Activated CD4-positive, alpha-beta memory T cell treated with anti-CD3 and anti-CD28 coated beads for 36 hours (primary cell): ENCODE data around the gene ERLIN1. TPM values are rescaled to one million over a fixed set of nuclear protein-coding genes. Genes with fewer than 3 reads are reported as not detected.

Source experiments
- CTCF ChIA-PET: fragments of 350-600 bp; sonication (Branson Sonifier 250); formaldehyde crosslinking; loops from one replicate; lab custom pipeline; 2021; ENCODE audit warnings: antibody characterized with exemption, inconsistent platforms; lab: Charles Lee
- POLR2A ChIA-PET: fragments of 350-600 bp; sonication (Branson Sonifier 250); formaldehyde crosslinking; loops from one replicate; lab custom pipeline; 2021; ENCODE audit warnings: antibody characterized with exemption; lab: Charles Lee
- DNase-seq: peaks from one replicate; pipeline ENCODE4 v3.0.0-alpha.2; 2020
- H3K27ac Mint-ChIP-seq: one replicate; pipeline ENCODE4 v1.8.0; 2021; ENCODE audit warnings: mixed read lengths
- H3K27me3 Mint-ChIP-seq: one replicate; pipeline ENCODE4 v1.8.0; 2021; ENCODE audit warnings: mixed read lengths
- H3K36me3 Mint-ChIP-seq: one replicate; pipeline ENCODE4 v1.8.0; 2021; ENCODE audit warnings: mixed read lengths
- H3K4me1 Mint-ChIP-seq: one replicate; pipeline ENCODE4 v1.8.0; 2021; ENCODE audit warnings: low read depth, mixed read lengths
- H3K4me3 Mint-ChIP-seq: one replicate; pipeline ENCODE4 v1.8.0; 2021; ENCODE audit warnings: mild to moderate bottlenecking, mixed read lengths
- H3K9me3 Mint-ChIP-seq: one replicate; pipeline ENCODE4 v1.8.0; 2021; ENCODE audit warnings: mixed read lengths
- intact Hi-C: fragments of 100-400 bp; cut with micrococcal nuclease; formaldehyde crosslinking; loops from one replicate; pipeline ENCODE4 v1.15.1; 2023
- total RNA-seq, 2 experiments: library from RNA; stranded (reverse); gene quantifications; one replicate each; pipeline ENCODE4 v1.2.3, GENCODE V29; 2021

ERLIN1 gene
- total RNA-seq, 2 experiments from 2014 or later, result 15.4 to 16.8 TPM

DNA sequence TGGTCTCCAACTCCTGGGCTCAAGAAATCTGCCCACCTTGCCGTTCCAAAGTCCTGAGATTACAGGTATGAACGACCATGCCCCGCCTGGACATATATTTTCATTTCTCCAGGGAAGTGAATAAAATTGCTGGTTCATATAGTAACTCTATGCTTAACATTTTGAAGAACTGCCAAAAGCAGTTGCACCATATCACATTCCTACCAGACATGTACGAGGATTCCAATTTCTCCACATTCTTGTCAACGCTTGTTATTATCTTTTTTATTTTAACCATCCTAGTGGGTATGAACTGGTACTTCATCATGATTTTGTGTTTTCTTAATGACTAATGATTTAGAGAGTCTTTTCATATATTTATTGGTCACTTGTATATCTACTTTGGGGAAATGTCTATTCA lies 82.2 kb downstream of the ERLIN1 start:
- POLR2A ChIA-PET, result no interaction called here
- H3K9me3 Mint-ChIP-seq, result peaks cover 3% of the 10 kb centered on the region
- intact Hi-C loops, result no loop called here
- no peaks in the 10 kb centered on the region for H3K4me1 Mint-ChIP-seq
- CTCF ChIA-PET, result no interaction called here
- no peak for DNase-seq
- H3K27me3 Mint-ChIP-seq, result peaks cover 32% of the 10 kb centered on the region
- H3K4me3 Mint-ChIP-seq, result no peak overlapping the region
- H3K36me3 Mint-ChIP-seq, result no peaks in the 10 kb centered on the region
- no peak overlapping the region for H3K27ac Mint-ChIP-seq

DNA sequence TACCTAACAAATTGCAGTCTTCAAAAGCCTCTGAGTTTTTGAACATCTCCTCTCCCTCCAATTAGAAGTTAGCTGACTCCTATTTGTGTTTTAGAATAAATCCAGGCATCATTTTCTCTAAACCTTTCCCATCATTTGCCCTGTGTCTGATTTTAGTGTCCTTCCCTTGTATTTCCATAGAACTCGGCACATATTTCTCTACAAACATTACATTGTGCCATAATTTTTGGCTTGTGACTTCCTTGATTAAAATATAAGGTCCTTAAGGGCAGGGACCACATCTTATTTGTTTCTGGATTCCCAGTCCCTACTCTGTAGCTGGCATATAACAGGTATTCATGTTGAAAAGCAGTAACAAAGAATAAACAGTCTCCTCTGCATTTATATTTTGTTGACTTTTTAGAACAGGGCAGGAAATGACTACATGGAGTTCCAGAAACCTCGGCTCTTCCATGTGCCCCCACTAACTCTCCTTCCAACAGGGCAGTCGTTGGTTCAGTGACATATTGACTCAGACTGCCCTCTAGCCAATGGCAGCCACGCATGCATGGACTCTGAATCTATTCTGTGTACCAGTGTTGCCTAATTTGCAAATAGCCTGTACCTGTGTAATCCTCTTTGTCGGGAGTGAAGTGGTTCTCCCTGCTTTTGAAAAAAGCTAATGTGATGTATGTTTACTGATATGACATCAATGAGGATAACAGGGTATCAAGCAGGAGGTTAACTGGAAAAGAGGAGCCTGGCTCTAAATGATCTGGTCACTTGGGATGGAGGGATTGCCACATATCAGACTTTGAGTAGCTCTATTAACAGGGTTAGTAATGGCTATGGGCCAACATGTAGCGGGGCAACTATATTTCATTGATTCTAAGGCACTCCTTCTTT lies 84.4 kb downstream of the ERLIN1 start:
- Mint-ChIP-seq H3K4me1 (no peaks in the 10 kb centered on the region), H3K9me3 (peaks cover 3% of the 10 kb centered on the region), H3K36me3 (no peaks in the 10 kb centered on the region), H3K27ac (no peak overlapping the region), H3K27me3 (peaks cover 29% of the 10 kb centered on the region), H3K4me3 (no peak overlapping the region)
- ChIA-PET POLR2A (no interaction called here), CTCF (no interaction called here)
- no peak for DNase-seq
- intact Hi-C loops, result no loop called here

DNA sequence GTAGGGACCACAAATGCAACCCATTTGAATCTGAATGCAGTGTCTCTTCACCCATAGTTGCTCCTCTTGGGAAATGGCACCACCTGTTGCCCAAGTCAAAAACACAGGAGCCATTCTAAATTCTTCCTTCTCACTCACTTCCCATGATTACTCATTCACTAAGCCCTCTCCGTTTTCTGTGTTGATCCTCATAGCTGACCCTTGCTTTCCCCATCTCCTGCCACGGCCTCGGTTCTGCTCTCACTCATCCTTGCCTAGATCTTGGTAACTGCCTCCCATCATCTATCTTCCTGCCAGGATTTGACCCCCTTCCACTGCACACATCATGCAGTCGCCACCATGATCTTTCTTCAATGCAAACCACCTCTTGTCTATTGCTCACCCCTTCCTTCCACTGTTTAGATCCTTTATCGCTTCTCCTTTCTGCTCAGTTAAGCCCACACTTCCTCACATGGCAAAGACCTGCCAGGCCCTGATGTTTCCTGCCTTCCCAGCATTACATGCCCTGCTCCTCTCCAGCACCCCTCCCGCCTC lies 85.1 kb downstream of the ERLIN1 start:
- Mint-ChIP-seq H3K4me3 (no peak overlapping the region), H3K36me3 (no peaks in the 10 kb centered on the region), H3K9me3 (peaks cover 3% of the 10 kb centered on the region), H3K4me1 (no peaks in the 10 kb centered on the region), H3K27ac (no peak overlapping the region), H3K27me3 (peaks cover 29% of the 10 kb centered on the region)
- intact Hi-C loops, result no loop called here
- no peak for DNase-seq
- ChIA-PET POLR2A (no interaction called here), CTCF (no interaction called here)

Other genes with a start within 250 kb of the ERLIN1 start
- 1 to 10 TPM; 2.1 to 2.2 TPM for gene DNMBP, start 176.1 kb downstream of the ERLIN1 start, total RNA-seq
- not detected for gene CPN1, start 104.2 kb downstream of the ERLIN1 start, total RNA-seq
- gene CHUK, start 43.6 kb upstream of the ERLIN1 start, total RNA-seq, result 10 to 100 TPM; 26.2 to 26.6 TPM
- gene CWF19L1, start 81.6 kb upstream of the ERLIN1 start, total RNA-seq, result 10 to 100 TPM; 40.6 to 42.5 TPM
- gene BLOC1S2, start 100.7 kb upstream of the ERLIN1 start, total RNA-seq, result 10 to 100 TPM; 50.5 to 51.5 TPM
- not detected for gene PKD2L1, start 144.2 kb upstream of the ERLIN1 start, total RNA-seq
- gene SCD, start 161.2 kb upstream of the ERLIN1 start, total RNA-seq, result 100 to 1,000 TPM; 156 to 158 TPM